HCEC 1CT (cell line): Measurements from ENCODE around the gene ADAM19.
"Not testable (repeated sequence)": the region's sequence is repeated elsewhere in the genome, so short reads cannot be mapped to it uniquely, and the experiment has no call there.

Source experiments
- DNase-seq: peaks from one replicate; pipeline ENCODE4 v3.0.0-alpha.2; 2017

Gene ADAM19

DNA sequence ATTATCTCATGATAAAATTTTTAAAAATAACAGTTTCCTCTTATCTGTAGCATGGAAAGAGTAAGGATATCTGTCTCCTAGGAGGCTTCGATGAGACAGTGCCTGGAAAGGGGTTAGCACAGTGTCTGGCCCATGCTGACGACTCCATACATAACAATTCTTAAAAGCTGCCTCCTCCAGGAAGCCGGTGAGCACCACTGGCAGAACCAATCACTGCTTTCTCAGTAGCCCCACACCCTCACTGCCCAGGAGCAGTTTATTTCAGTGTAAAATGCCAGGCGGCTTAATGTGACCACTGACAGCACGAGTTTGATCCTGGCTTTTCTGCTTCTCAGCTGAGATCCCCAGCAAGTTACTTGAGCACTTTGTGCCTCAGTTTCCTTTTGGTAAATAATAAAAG, 116.7 kb downstream of the ADAM19 start:
- no peak for DNase-seq

GRCh38 chr5:157457391-157457790, 118.2 kb downstream of the ADAM19 start:
- DNase-seq = no peak

GRCh38 chr5:157456301-157456700, 119.3 kb downstream of the ADAM19 start:
- no peak for DNase-seq

GRCh38 chr5:157455057-157455456, 120.5 kb downstream of the ADAM19 start:
- DNase-seq = no peak

GRCh38 chr5:157454273-157454672, 121.3 kb downstream of the ADAM19 start:
- DNase-seq = no peak

DNA sequence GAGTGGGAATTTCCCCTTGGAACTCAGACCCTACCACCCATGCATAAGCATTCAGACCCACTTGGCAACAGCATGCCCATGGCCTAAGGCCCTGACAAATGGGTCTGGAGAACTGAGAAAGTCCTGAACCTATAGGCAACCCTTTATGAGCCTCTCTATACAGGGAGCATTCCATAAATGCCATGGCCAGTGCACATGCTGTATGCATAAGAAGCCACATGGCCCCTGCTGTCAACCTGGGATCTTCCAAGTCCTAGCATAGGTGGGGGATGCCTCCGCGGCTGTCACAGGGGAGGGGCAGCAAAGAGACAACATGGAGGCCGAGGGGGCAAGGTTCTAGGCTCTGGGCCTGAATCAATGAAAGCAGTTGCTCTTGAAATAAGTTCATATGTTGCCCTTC, 123.8 kb downstream of the ADAM19 start:
- no peak for DNase-seq

GRCh38 chr5:157450024-157450423, 125.6 kb downstream of the ADAM19 start:
- no peak for DNase-seq

DNA sequence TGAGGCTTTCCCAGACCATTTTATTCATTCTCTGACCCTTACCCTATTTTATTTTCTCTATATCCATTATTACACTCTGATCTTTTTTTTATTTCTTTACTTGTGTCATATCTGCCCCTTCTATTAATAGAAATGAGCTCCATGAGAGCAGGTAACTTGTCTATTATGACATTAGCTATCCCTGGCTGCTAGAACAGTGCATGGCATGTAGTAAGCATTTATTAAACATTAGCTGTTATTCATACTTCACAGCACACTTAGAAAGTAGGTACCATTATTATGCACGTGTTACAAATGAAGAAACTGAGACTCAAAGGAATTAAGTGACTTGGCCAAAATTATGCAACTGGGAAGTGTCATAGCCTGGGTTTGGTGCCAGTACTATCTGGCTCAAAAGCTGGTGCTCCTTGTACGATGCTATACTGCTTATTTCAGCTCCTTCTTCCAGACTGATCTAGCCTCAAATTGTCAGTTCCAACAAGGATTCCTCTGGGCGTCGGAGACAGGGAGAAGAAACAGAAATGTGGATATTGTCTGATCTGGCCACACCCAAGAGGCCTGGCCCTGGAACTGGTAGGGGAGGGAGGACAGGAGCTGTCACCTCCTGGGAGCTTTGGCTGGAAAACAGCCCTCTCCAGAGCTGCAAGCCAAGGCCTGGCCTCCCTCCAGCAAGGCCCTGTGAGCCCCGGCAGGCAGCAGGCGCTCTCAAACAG, 126.4 kb downstream of the ADAM19 start:
- DNase-seq = no peak

- DNase-seq = no peak
Observed at GRCh38 chr5:157447201-157447637, 128.4 kb downstream of the ADAM19 start.

- no peak for DNase-seq
Observed at GRCh38 chr5:157446412-157446935, 129.1 kb downstream of the ADAM19 start.

DNA sequence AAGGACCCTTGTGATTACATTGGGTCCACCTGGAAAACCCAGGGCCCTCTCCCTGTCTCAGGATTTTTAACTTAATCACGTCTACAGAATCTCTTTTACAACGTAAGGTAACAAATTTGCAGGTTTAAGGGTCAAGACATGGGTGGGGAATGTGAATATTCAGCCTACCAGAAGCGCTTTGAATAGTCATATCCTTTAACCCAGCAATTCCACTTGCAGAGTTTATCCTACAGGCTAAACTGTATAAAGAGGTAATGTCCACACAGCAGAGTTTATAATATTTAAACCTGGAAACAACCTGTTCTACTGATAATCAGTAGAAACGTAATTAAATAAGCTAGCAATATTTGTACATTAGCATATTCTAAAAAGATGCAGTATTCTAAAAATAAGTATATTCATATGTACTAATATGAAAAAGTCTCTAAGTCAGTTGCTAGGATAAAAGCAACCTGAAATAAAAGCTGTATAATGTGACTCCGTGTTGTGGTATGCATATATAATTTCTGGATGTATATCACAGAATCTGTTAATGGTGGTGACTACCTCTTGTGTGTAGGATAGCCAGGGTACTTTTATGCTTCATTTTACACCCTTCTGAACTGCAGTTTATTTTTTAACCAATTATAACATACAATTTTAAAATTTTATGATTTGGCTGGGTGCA, 129.7 kb downstream of the ADAM19 start:
- no peak for DNase-seq

DNA sequence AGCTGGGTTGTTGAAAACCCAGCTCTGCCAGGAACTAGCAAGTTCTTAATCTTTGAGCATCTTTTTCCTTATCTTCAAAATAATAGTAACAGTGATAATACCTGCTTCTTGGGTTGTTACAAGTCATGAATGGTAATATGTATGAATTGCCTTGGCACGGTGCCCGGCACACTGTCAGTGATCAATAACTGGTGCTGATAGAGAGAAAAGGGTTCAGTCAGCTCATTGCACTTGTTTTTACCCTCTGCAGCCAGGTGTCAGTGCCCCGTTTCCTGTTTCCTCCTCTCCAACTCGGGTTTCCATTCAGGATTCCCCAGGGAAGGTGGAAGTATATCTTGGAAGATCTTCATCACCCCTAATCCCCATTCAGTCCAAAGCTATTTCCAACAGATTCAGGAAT, 131.4 kb downstream of the ADAM19 start:
- no peak for DNase-seq

DNA sequence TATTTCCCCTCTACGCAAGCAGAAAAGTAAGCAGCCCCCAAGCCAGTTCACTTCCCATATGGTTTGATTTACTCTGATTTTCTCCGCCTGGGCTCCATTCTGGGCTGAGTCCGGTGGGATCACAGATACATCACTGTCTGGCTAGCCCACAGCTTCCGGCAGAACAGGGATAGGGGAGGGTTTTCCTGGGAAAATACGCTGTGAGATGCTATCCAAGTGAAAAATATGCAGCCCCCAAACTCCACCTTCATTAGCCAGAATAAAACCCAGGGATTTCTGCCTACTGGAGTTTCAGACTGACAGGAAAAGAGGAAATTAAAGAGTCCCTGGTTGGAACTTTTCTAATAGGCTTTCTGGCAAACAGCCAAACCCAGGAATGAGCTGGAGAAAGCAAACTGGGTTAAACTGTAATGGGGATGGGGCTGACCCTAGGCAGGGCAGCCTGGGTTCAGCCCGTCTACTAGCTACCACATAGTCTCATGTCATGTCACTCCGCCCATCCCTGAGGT, 132.5 kb downstream of the ADAM19 start:
- no peak for DNase-seq

DNA sequence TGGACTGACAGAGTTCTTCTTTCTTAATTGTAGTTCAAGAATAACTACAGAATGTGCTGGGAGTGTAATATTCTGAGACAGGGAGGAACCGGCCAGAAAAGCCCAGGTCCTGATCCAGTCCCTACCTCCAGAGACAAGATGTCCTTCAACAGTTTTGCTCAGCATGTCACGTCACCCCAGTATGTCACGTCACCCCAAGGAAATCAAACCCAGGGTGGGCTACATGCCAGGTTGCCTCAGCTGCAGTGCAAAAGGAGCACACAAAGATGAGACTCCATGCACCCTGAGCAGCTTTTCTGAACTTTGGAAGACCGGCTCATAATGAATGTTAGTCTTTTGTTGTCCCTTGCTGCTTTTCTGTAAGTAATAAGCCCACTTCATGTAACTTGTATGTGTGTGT, 141.5 kb downstream of the ADAM19 start:
- no peak for DNase-seq

- DNase-seq = peak; percentile 65
Observed at GRCh38 chr5:157431544-157432200, 143.9 kb downstream of the ADAM19 start.

- not testable (repeated sequence) for DNase-seq
Observed at GRCh38 chr5:157429920-157430319, 145.7 kb downstream of the ADAM19 start.
